Hematopoietic multipotent progenitor cell treated with erythropoietin and hydrocortisone succinate and interleukin-3 and kit ligand, for 17 days (in vitro differentiated cells): ENCODE data around the gene DGUOK.
A peak's percentile ranks its signal among the peaks of the same experiment; 100 is the strongest.
"Not testable (repeated sequence)": the region's sequence is repeated elsewhere in the genome, so short reads cannot be mapped to it uniquely, and the experiment has no call there.

Experiments used
- DNase-seq: peaks from one replicate; pipeline ENCODE4 v3.0.0-alpha.2; 2015; ENCODE audit warnings: low spot score

DGUOK gene

DNA sequence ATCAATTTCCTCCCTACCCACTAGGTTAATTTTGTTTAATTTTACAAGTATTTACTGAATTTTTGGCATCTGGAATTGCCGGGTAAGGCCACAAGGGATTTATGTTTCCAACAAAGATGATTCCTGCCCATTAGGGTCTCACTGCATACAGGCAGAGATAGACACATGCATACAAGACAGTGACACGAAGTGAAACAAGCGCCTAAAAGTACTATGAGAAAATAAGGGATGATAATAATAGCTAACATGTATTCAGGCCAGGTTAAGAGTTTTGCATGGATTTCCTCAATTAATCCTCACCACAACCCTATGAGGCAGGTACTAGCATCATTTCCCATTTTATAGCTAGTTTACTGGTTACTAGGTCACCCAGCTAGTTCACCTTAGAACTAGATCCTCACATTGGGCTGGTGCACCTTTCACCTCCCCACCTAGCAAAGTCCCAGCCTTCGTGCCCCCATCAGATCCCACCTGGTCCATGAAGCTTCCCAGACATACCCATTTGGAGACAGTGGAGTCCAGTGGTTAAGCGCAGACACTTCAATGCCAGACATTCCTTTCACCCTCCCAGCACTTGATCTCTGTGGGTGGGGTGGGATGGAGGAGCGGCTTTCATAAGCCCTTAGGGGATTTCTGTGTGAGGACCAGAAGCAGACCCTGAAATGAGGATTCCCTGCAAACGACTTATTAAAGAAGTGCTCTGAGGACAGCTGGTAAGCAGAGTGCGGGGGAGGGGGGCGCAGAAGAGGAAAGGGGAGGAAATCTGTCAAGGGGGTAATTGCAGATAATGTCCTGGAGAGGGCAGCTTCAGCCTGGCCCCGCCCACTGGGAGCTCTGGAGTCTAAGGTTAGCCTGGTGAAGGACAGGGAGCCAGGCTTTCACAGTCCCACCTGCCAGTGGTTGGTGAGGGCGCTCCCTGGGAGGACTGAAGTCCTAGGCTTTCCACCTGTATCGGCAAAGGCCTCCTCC lies 5.8 kb upstream of the DGUOK start:
- DNase-seq: peak; percentile 58

DNA sequence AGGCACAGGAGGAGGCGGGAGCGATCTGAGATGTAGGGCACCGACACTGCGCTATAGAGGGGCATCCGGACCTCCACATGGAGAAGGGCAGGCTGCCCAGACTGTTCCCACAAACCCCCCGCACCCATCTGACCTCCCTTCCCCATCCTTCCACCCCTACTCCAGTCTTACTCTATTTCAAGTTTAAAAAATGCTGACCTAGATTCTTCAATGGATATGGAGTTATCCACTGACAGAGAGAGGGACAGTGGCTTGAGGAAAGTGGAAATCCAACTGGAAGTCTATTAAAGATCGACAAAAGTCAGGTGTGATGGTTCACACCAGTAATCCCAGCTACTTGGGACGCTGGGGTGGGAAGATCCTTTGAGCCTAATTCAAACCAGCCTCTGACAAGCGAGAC lies 5.1 kb upstream of the DGUOK start:
- no peak for DNase-seq

DNA sequence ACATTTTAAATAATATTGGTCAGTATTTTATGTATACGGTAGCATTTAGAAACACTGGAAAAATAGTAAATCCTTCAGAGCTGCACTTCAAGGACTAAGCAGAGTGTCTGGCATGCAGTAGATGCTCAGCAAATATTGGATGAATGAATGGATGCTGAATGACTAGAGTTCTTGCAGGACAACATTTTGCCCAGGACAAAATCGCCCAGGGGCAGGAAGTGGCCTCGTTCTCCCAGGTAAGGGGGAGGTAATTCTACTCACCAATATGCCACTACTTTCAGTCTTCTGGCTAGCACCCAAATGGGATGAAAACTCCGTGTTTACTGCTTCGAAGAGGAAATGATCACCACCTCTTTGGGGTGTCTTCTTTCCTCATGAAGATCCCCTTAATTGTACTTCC lies 4.0 kb upstream of the DGUOK start:
- DNase-seq: no peak

DNA sequence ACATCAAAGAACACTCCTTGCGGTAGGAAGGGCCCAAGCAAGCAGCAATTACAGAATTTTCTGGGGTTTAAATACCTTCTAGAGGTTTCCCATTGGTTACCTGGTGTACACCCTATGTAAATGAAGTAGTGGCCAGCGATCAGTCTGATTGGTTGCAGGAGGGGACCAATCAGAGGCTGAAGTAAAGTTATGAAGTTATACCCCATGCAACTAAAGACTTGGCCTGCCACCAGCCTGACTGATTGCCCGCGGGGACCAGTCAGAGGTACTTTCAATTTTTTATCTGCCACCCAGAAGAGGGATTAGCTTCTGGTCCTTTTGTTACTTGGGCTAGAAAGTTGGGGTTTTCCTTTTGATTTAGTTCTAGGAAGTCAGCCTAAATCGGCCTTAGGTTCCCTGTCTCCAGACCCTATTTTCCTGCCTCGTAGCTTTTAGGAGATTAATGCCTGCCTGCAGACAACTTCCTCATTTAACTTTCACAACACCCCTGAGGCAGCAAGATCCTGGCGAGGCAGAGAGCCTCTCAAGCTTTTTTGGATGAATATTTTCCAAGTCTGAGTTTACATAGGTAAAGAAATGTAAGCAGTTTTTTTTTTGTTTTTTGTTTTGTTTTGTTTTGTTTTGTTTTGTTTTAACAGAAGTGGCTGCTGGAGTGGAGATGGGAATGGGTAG lies 1.5 kb upstream of the DGUOK start:
- DNase-seq: peak; percentile 32

DNA sequence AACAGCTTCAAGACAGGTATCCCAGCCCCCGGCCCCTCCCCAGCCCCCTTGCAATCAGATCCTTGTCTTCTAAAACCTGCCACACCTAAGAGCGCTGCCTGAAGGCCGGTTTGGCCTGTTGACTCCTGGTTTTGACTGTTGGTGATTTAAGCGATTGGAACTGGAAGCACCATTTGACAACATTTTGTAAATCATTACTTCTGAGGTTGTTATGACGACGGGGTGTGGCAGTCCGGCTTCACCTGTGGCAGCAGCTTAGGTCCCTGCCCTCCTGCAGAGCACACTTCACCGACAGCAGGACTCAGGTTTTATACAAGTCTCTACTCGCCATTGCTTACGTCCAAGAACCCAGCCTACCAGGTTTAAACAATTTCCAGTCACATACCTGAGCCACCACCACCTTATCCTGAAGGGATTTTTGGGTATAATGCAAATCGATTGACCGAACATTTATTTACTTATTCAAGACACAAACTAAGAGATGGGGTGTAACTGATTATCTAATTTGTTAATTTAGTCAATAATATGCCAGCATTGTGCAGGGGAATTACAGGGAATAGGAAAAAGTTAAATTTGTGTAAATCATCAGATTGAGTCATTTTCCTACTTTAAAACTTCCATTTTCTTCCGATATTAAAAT lies 707 bp upstream of the DGUOK start:
- DNase-seq: no peak

DNA sequence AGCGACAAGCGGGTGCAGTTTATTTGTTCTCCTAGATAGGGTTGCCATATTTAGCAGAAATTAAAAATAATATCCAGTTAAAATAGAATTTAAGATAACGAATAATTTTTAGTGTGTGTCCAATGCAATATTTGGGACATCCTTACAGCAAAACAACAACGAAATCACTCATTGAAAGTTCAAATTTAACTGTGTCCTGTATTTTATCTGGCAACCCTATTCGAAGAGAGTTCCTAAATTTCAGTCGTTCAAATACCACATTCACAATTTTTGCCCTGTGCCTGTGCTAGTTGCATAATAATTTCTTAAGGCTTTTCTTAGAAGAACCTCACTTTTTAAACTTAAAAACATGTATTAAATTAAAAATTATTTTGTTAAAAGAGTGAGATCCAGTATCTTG lies 664 bp downstream of the DGUOK start:
- DNase-seq: no peak

DNA sequence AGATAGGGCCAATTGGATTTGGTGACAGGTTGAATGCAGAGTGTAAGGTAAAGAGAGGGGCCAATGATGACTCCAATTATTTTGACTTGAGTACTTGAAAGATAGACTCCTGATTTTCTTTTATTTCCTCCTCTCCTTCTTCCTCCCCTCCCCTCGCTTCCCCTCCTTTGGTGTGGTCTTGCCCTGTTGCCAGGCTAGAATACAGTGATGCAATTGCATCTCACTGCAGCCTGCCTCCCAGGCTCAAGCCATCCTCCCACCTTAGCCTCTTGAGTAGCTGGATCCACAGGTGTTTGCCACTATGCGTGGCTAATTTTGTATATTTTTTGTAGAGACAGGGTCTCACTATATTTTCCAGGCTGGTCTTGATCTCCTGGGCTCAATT lies 2.3 kb downstream of the DGUOK start:
- DNase-seq: no peak

DNA sequence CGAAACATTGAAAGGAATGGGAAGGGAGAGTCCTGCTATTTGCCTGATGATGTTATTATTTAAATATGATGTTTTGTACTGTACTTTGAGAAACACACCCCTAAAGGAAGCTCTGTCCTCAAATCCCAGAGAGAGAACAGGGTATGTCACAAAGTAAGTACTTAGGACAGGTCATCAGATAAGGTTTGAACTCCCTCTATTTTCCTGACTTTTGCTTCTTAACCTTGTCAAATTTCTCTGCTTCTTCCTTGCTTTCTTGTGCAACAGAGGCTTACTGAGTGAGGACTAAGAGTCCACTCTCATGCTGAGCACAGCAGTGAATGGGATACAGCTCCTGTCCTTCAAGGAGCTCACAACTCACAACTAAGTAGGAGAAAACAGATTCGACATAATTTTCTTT lies 3.7 kb downstream of the DGUOK start:
- no peak for DNase-seq

DNA sequence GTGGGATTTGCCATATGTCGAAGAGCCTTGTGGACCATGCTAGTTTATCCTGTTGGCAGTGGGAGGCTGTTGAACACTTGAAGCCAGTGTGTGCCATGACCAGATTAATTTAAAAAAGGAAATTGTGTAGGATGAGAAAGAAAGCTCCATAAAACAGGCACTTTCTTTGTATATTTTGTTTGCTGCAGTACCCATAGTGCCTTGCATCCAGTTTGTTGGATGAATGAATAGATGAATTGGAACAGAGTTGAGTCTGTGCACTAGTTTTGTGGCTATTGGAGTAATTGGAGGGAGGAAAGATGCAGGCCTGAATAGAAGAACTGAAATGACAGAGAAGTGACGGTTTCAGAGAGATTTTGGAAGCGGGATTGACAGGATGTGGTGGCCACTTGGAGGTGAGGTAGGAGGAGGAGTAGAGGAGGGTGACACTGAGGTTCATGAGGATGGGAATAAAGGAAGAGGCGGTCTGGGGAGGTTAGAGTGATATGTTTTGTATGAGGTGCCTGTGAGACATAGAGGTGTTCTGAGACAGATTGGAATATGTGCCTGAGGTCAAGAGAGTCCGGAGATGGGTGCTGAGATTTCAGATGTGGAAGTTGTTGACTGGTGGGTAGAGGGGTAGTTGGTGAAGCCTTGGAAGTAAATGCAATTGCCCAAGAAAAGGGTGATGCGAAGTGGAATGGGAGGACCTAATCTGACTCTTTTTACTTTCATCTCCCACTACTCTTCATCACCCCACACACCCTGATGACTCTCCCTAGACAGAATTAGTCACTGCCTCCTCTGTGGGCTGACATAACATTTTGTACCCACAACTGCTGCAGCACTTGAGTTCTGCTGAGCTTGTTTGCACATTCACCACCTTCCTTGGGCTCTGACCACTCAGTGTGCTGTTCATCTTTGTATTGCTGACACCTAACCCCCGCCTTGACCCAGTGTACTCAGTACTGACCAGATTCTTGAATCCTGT lies 5.1 kb downstream of the DGUOK start:
- DNase-seq: no peak

DNA sequence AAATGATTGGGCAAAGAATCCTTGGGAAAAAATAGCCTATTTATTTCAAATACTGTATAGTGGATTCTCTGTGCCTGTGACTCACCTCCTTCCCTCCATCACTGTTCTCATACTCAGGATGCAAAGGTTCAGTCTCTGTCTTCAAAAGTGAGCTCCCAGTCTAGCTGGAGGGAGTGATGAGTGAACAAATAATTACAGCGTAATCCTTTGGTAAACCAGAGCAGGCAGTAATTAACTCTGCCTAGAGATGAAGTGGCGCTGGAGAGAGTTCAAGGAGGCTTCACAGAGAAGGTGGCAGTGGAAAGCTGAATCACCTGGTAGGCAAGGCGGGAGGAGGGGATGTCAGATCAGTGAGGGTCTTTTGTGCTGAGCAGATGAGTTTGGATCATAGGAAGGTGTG lies 6.5 kb downstream of the DGUOK start:
- DNase-seq: no peak

DNA sequence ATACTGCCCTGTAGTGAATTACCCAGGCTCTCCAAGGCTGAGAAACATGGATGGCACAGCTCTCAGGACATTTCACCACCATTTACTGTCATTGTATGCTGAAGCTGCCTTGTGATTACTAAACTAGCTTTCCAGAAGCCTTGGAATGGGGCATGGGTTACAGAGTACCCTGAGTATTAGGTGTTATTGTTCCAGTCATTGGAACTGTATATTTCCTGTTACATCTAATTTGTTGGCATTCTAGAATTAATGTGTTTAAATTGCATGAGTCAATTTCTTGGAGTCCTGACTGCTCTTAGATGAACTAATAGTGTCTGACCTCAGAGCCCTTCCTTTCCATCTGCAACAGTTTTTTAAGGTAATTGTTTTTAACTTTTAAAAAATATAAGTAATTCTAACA lies 9.0 kb downstream of the DGUOK start:
- no peak for DNase-seq

DNA sequence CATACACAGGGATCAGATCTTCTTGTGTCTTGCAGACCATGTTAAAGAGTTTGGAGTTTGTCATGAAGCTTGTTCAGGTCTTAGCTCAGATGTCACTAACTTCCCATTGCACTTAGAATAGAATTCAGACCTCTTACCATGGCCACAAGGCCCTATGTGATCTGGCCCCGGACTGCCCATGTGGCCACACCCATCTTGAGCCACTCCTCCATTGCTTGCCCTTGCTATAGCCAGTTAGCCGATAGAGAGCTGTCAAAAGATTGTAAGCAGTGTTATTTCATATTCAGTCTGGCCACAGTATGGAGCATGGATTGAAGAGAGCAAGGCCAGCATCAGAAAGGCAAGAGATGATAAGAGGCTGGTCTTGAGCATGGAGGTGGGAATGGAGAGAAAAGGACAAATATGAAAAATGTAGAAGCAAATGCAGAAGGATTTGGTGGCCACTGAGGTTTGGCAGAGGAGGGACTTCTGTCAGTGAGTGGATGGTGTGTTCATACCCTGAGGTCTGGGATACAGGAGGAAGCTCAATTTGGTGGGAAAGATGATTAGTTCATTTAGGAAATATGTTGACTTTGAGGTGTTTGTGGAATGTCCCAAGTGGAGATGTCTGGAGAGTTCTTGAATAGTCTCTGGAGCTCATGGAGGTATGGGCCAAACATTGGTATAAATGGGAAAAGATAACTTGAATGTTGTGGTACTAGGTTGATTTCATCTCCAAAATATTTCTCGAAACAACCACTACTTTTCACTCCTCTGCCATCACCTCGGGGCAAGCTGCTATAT lies 10.6 kb downstream of the DGUOK start:
- no peak for DNase-seq

DNA sequence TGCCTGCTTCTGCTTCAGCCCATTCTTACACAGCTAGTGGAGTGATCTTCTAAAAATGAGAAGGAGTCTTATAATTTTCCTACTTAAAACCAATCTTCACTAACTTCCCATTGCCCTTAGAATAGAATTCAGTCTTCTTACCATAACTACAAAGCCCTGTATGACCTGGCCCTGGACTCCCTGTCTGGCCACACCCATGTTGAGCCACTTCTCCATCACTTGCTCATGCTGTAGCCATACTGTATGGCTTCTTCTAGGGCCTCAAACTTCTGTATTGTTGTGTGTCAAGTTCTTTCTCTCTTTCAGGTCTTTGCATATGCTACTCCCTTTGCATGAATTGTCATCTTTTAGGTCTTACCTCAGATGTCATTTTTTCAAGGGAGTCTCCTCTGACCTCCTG lies 11.2 kb downstream of the DGUOK start:
- no peak for DNase-seq

DNA sequence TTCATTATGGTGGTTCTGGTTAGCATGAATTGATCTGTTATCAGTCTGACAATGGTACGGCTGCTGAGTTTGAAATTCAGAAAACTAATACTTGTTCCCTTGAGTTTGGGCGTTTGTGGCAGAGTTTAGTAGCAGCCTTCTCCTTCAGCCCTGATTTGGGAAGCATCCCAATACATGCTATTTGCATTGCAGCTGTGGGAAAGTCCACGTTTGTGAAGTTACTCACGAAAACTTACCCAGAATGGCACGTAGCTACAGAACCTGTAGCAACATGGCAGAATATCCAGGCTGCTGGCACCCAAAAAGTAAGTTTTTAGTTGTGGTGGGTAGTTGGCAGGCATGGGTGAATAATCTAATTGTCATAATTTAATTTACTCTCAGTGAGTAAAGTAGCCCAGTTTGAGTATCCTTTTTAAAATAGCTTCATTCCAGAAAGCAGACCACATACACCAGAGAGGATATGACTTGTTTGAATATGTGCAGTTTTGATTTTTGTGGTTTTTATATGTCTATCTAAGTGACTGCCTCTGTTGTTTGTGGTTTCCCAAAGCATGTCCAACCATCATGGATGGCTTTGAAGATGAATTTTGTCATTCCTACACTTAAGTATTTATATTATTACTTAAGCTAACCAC lies 12.2 kb downstream of the DGUOK start:
- no peak for DNase-seq

DNA sequence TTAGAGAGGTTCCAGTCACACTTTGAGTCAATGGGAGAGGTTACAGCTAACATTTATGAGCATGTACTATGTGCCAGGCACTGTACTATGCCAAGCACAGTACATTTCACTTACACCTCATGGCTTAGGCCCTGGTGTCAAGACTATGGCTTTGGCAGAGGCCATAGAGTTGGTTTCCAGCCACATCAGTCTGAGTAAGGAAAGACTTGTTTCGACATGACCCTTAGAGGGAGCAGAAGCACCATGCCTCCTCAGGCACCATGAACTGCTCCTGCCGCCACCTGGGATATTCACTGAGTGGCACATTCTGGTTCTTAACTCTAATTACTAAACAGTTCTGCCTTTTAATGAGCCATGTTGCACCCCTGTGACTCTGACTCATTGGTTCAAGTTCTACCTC lies 12.7 kb downstream of the DGUOK start:
- peak; percentile 37 for DNase-seq

DNA sequence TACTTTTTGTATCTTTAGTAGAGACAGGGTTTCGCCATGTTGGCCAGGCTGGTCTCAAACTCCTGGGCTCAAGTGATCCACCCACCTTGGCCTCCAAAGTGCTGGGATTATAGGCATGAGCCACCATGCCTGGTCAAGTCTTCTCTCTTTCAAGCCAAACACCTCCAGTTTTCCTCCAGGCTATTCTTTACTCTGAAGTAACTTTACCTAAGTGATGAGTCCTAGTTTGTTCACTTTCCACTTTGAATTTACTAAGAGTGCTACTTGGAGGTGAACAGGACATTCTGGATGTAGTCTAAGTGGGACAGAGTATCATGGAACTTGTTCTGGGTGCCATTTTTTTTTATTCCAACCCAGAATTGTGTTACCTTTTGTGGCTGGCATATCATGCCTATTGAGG lies 13.4 kb downstream of the DGUOK start:
- not testable (repeated sequence) for DNase-seq

DNA sequence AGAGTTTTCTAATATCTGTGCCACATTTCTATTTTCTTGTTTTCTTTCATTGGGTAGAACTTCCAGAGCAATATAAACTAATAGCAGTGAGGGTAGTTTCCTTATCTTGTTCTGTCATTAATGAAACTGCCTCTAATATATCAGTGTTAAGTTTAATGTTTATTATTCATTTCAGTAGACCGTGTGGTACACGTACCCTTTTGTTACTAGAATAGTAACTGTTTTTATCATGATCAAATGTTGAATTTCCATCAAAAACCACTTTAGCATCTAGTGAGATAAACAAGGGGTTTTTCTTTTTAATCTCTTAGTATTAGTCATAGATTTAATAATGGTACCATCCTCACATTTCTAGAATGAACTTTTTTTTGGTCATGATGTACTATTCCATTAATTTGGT lies 16.0 kb downstream of the DGUOK start:
- no peak for DNase-seq

DNA sequence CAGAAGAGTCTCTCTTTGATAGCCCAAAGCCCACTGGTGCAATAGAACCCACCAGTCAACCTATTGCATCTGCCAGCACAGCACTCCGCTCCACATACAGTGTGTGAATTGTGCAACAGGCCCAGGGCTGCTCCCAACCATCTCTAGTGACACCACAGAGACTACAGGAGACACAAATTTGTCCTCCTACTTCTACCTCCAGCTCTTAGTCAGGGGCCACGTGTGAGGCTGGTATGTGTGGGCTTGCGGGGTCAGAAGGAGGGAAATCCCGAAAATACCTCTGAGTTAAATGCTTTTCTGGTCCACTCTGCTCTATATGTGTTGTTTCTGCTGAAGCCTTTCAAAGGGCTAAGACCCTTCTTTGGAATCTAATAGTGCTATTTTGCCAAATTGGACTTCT lies 18.0 kb downstream of the DGUOK start:
- DNase-seq: no peak

DNA sequence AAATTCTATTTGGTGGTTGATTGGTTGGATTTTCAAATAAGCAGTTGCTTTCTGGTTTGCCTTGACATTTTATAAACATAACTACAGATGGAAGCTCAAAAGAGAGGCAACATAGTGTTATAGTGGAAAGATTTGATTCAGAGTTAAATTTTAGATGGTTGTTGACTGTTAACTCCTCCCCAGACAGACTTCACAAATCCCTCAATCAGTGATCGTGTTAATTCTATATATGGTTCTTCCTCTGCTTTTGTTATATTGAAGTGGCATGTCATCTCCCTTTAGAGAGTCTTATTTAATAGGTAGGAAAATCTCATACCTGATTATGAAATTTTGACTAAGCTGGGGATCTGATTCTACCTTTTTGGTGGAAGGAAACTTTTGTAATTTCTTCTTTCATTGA lies 19.5 kb downstream of the DGUOK start:
- no peak for DNase-seq

DNA sequence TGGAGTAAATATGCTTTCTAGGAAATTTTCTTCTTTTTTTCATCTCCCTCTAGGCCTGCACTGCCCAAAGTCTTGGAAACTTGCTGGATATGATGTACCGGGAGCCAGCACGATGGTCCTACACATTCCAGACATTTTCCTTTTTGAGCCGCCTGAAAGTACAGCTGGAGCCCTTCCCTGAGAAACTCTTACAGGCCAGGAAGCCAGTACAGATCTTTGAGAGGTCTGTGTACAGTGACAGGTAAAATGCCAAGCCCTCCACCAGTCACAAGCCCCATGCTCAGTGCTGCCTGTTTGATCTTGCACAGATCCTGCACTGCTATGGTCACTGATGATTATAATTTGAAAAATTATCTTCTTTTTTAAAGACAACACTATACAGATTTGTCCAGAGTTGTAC lies 20.0 kb downstream of the DGUOK start:
- DNase-seq: no peak
